ENCODE measurements around the gene HK2.

- TF ChIP-seq EP300 (IDR thresholded peaks at IDR 0.05) (no peak), POLR2A (IDR thresholded peaks at IDR 0.05) (no peak)
- TF ChIP-seq, protein P1, sequence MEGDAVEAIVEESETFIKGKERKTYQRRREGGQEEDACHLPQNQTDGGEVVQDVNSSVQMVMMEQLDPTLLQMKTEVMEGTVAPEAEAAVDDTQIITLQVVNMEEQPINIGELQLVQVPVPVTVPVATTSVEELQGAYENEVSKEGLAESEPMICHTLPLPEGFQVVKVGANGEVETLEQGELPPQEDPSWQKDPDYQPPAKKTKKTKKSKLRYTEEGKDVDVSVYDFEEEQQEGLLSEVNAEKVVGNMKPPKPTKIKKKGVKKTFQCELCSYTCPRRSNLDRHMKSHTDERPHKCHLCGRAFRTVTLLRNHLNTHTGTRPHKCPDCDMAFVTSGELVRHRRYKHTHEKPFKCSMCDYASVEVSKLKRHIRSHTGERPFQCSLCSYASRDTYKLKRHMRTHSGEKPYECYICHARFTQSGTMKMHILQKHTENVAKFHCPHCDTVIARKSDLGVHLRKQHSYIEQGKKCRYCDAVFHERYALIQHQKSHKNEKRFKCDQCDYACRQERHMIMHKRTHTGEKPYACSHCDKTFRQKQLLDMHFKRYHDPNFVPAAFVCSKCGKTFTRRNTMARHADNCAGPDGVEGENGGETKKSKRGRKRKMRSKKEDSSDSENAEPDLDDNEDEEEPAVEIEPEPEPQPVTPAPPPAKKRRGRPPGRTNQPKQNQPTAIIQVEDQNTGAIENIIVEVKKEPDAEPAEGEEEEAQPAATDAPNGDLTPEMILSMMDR (IDR thresholded peaks at IDR 0.05), result no peak
These were observed 62.3 kb downstream of the HK2 start for GRCh38 chr2:74896232-74896631.
